ENCODE measurements around the gene HEBP2. TPM values are rescaled to one million over a fixed set of nuclear protein-coding genes. Genes with fewer than 3 reads are reported as not detected.

The HEBP2 gene
- total RNA-seq, 1 donor from 2014 or later = 38.6 TPM

- Histone ChIP-seq H3K27me3 (ENCODE audit: low read depth) (no peaks in the 10 kb centered on the region), H3K4me1 (peaks cover 21% of the 10 kb centered on the region), H3K36me3 (peaks cover 21% of the 10 kb centered on the region), H3K4me3 (no peak overlapping the region), H3K27ac (no peak overlapping the region), H3K9me3 (no peaks in the 10 kb centered on the region)
- DNase-seq = no peak
- no peak for TF ChIP-seq CTCF (IDR thresholded peaks at IDR 0.05)
- ATAC-seq = no peak
- intact Hi-C loops (cut with DNase I) = no loop called here
Measured at GRCh38 chr6:138401960-138402837, 1.8 kb upstream of the HEBP2 start.

GRCh38 chr6:138402838-138403187, 1.2 kb upstream of the HEBP2 start:
- Histone ChIP-seq H3K9me3 (no peaks in the 10 kb centered on the region), H3K4me1 (peaks cover 21% of the 10 kb centered on the region), H3K36me3 (peaks cover 27% of the 10 kb centered on the region), H3K27ac (no peak overlapping the region), H3K27me3 (ENCODE audit: low read depth) (no peaks in the 10 kb centered on the region), H3K4me3 (peak overlapping the region; percentile 78)
- ATAC-seq (no peak), DNase-seq (no peak)
- intact Hi-C loops (cut with DNase I) = no loop called here
- TF ChIP-seq CTCF (IDR thresholded peaks at IDR 0.05) = no peak

GRCh38 chr6:138403324-138403800, 661 bp upstream of the HEBP2 start:
- Histone ChIP-seq H3K36me3 (peaks cover 33% of the 10 kb centered on the region), H3K27me3 (ENCODE audit: low read depth) (no peaks in the 10 kb centered on the region), H3K4me3 (peak overlapping the region; percentile 78), H3K9me3 (no peaks in the 10 kb centered on the region), H3K27ac (peak overlapping the region; percentile 95), H3K4me1 (peaks cover 21% of the 10 kb centered on the region)
- peak; percentile 34 for TF ChIP-seq CTCF (IDR thresholded peaks at IDR 0.05)
- ATAC-seq = peak; percentile 55 to 58
- DNase-seq = peak; percentile 65
- intact Hi-C loops (cut with DNase I) = no loop called here

- ATAC-seq (peak in 1 of 2 donors; percentile 2), DNase-seq (peak; percentile 57)
- Histone ChIP-seq H3K27ac (peak overlapping the region; percentile 95), H3K4me3 (peak overlapping the region; percentile 78), H3K36me3 (peaks cover 47% of the 10 kb centered on the region), H3K4me1 (peaks cover 21% of the 10 kb centered on the region), H3K9me3 (no peaks in the 10 kb centered on the region), H3K27me3 (ENCODE audit: low read depth) (no peaks in the 10 kb centered on the region)
- TF ChIP-seq CTCF (IDR thresholded peaks at IDR 0.05) = no peak
- intact Hi-C loops (cut with DNase I) = no loop called here
Measured at GRCh38 chr6:138404666-138405337, 779 bp downstream of the HEBP2 start.

- Histone ChIP-seq H3K4me1 (peaks cover 32% of the 10 kb centered on the region), H3K36me3 (peaks cover 57% of the 10 kb centered on the region), H3K4me3 (no peak overlapping the region), H3K27me3 (ENCODE audit: low read depth) (no peaks in the 10 kb centered on the region), H3K27ac (no peak overlapping the region), H3K9me3 (no peaks in the 10 kb centered on the region)
- no peak for DNase-seq
- no peak for ATAC-seq
- intact Hi-C loops (cut with DNase I) = no loop called here
- no peak for TF ChIP-seq CTCF (IDR thresholded peaks at IDR 0.05)
Measured at GRCh38 chr6:138405816-138406413, 1.9 kb downstream of the HEBP2 start.

Measured in lower lobe of right lung (tissue), 2 donors.